ENCODE measurements around the gene SYNM.
A peak's percentile ranks its signal among the peaks of the same experiment; 100 is the strongest.

Gene SYNM

DNA sequence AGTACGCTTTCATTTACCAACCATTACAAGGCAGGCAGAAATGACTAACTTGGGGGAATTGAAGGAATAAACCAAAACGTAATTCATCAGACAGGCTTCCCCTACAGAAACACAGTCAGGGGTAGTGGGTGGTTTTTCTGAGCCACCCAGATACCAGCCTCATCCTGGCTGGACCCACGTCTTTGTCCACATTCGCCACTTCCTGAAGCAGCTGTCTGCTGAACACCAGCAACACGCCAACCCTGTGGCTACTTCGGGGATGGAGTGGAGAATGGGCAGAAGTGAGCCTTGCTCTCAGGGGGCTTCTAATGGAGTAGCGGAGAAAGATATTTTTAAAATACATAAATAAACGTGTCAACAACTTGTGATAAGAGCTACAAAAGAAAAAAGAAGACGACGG lies 40.1 kb downstream of the SYNM start:
- no peak for DNase-seq

DNA sequence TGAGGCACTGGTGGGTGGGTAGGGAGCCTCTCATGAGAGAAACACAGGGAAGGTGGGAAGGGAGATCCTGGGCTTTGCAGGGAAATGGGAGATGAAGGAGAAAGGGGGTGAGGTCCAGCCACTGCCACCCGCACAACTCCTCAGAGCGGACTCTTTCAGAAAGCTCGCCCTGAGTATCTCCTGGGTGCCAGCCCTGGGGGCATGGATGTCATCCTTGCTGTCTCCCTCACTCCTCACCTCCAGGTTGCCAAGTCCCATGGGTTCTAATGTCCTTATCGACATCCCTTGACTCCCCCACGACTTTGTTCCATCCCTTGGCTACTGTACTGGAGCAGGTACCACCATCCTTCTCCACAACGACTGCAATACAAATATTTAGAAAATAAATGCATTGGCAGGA lies 40.9 kb downstream of the SYNM start:
- no peak for DNase-seq

DNA sequence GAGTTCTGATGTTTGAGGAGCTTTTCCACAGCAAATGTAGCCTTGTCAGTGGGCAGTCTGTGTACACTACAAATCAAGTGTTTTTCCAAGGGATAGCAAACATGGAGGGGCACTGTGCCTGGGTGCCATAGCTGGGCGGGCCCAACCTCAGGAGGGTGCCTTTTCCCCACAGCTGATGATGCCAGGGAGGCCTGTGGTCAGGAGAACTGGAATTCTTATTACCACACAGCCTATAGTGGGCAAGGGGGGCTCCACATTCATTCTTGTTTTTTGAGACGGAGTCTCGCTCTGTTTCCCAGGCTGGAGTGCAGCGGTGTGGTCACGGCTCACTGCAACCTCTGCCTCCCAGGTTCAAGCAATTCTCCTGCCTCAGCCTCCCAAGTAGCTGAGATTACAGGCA lies 41.8 kb downstream of the SYNM start:
- DNase-seq = no peak

DNA sequence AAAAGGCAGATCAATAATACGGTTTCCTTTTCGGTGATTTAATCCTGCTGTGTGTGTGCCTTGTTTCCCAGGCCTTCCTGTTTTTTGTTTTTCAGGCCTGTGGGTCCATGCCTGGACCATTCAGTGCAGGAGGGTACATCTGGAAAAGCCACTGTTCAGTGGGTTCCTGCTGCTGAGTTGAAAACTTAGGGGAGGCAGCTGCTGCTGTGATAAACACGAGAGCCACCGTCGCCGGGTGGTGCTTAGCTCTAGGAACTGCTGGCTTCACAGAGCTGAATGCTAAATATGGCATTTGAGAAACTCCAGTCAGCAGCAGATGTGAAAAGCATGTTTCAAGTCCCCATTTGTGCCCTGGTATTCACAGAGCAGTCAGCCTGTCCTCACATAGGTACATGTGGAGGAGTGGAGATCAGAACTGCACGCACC lies 44.0 kb downstream of the SYNM start:
- DNase-seq = no peak

DNA sequence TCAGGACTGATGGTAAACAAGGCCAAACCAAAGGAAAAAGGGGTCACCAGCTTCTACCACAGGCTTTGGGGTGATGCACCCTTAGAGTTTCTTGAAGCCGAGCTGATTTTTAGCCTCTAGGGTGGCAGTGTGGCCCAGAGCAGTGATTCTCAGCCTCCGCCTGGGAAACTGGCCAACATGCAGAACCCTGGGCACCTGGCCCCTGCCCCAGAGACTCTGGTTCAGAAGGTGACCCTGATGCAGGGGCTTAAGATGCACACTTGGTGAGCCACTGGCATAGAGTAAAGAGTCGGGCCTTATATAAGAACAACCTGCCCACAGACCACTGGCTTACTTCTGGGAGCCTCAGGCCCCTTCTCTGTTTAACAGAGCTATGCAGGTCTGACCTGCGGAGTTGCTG lies 44.5 kb downstream of the SYNM start:
- DNase-seq = no peak

DNA sequence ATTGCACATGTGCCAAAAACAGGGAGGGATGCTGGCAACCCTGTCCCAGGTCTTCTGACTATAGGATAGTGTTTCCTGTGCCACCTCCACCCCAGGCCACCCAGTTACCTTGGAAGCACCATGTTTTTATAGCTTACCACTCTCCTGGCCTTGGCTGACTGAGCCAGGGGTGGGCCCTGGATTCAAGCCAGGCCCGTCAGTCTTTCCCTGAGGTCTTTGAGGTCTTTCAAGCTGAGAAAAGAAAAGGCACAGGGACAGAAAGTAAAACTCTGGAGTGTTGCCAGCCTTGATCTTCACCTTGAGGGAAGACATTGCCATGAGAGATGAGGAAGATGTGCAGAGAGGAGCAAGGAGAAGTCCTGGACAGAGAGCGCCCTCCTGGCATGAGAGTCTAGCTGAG lies 46.3 kb downstream of the SYNM start:
- DNase-seq = no peak

DNA sequence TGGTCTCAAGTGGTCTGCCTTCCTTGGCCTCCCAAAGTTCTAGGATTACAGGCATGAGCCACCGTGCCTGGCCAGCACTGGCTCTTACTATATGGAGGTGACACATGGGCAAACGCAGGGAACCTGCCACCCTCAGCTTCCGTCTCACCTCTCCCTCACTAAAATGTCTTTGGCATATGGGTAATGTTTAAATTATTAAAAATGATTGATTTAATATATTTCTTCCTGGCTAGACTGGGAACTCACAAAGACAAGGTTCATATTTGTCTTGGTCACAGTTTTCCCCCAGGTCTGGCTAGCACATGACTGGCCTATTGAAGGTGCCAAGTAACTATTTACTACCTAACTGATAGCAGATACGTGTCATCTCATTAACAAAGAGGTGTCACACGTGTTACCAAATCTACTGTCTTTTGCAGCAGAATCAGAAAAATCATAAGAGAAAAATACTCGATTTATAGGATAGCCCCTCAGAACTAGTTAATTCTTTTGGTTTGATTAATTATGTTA lies 48.2 kb downstream of the SYNM start:
- DNase-seq = no peak

DNA sequence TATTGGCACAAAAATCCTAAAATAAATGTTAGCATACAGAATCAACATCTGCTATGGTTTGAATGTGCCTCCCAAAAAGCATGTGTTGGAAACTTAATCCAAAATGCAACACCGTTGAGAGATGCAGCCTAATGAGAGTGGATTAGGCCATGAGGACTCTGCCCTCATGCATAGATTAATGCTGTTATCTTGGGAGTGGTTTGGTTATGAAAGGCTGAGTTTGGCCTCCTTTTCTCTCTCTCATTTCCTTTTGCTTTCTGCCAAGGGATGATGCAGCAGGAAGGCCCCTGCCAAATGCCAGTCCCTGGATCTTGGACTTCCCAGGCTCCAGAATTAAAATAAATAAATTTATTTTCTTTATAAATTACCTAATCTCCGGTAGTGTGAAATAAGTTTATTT lies 49.4 kb downstream of the SYNM start:
- DNase-seq = no peak

DNA sequence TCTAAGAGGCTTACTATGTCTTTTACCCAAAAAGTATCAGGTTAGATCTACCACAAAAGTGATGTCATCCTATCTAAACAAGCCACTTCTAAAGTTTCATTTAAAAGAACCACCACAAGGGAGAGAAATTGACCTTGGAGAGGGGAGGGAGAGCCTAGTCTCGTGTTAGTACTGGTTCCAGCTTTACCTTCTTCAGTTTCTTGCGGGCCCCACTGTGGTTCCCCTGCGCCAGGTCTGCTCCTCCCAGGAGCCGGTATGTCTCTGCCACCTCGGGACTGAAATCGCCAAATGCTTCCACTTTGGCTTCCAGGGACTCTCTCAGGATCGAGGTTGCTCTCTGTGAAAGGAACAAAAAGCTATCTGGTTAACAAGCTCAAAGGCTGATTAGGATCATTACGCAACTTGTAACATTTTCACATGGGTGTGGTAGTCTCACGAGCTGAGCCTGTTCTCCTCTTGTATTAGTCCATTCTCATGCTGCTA lies 51.1 kb downstream of the SYNM start:
- DNase-seq = no peak

DNA sequence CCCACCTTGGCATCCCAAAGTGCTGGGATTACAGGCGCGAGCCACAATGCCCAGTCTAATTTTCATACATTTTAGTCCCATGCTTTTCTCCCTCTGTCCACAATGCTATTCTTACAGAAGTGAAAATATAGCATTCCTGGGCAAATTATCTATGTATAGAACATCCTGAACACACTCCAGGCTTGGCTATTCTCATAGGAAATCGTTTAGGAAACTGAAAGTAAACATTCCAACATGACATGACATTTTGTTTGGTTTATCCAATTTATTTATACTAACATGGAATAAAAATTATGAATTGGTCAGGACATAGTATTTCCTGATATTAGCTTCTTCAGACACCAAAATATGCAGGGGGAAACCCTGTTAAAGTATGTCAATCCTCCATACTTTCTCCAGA lies 52.6 kb downstream of the SYNM start:
- DNase-seq = no peak

DNA sequence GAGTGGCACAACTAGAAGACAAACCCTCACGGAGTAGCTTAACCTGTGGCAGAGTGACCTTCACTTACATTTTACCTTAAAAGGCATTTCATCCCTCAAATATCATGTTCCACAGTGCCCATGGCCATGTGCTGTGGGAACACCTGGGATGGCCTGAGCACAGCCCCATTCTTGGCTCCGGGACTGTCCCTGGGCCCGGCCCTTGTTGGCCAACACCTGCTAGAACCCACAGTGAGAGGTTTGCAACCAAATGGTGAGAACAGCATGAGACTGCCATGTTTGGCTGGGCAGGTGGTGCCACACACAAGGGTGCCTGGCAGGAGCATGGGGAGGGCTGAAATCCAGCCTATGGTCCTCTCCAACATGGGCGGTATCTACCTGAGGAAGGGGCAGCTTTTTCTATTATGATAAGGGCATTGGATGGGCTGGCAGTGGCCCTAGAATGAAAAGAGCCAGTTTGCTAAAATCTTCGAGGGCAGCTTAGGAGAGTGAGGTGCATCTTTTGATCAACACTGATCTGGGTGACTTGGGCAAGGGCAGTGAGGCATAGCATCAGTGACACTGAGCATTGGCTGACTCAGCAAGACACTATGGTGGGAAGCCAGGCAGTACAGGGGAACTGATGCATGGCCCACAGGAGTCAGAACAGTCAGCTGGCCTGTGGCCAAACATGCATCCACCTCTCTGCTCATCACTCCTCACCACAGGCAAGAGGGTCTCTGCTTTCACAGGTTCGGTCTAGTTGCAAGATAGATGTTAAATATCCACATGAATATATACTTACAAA lies 53.9 kb downstream of the SYNM start:
- DNase-seq = no peak

DNA sequence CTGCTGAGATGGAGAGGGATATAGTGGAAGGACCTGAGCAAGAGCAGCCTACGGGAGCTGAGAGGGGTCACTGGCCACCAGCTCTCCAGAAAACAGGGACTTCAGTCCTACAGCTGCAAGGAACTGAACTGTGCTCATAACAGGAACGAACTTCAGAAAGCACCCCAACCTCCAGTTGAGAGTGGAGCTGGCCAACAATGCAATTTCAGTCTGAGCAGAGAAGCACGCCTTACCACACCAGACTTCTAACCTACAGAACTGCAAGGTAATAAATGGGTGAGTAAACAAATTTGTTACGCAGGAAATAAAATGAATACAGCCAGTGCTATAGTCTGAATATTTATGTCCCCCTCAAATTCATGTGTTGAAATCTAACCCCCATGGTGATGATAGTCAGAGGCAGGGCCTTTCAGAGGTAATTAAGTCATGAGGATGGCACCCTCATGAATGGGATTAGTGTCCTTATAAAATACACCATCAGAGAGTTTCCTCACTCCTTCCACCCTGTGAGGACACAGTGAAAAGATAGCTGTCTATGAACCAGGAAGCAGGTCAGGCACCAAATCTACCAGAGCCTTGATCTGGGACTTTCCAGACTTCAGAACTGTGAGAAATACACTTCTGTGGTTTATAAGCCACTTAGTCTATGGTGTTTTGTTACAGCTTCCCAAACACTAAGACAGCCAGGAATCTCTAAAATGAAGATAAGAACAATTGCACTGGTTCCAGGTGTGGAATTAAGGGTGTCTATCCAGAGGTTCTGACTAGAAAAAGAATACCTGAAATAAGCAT lies 58.6 kb downstream of the SYNM start:
- peak; percentile 9 for DNase-seq

DNA sequence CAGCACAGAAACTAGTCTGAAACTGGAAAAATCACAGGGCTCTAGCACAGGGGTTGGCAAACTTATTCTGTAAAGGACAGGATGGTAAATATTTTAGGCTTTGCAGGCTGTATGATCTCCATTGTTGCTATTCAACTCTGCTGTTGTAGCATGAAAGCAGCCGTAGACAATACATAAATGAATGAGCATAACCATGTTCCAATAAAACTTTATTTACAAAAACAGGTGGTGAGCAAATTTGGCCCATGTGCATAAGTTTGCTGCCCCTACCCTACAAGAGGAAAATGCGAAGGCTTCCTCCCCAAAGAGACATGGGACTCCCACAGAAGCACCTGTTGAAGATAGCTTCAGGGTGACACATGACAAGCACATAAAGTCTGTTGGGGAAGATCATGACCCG lies 59.2 kb downstream of the SYNM start:
- no peak for DNase-seq

DNA sequence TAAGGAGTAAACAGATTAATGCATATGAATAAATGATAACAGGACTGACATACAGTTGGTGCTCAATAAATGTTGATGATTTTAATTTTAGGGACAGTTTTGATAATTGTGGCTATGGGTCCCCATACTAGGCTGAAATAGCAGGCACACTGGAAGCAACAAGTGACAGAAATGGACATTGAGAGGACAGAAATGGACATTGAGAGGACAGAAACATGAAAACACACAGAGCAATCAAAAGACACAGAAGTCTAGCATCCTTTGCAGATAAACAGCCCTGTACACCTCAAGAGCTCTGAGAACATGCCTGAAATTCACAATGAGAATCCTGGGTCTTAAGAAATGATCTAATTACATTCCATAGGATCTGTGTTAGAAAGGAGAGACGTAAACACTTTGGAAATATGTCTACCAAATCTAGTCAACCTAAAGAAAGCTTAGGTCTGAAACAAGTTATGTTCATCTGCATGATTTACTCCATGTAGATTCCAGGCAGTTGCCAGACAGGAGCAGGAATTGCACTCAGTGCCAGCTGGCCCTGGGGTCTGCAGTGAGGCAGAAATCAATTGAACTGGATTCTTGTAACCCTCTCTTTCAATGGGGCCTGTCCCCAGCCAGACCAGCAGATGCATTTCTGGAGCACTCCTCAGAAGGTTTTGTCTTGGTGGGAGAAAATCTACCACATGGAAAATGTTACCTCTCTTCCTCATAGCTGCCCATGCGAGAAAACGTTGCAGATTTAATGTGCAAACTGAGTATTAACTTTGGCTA lies 60.3 kb downstream of the SYNM start:
- no peak for DNase-seq

DNA sequence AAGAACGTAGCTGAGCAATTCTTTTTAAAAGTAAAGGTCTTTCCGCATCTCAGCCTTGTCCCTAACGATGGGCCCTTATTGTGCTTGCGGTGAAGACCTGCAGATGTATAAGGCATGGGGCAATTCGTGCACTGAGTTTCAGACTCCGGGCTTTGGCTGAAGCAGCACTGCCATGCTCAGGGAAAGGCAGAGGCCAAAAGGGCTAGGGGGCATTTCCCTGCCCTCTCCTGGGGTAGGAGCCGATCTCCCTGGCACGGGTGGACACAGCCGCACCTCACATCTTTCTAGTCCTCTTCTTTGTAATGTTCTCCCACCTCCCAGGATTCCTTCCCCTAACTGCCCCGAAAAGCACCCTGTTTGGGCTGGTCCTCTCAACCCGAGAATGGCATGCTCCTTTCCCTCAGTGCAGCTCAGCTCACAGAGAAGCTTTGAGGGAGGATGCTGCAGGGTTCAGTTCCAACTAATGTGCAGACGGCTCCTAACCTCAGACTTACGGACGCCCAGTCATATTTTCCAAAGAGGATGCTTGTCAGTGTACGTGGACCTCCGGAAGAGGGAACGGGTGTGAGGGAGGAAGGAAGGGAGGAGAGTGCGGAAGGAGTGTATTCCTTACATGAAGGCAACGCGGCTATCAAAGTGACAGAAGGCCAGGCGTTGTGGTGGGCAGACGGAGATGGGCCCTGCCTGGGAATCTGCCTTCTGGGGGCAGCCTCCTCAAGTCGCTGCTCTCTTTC lies 61.2 kb downstream of the SYNM start:
- no peak for DNase-seq

DNA sequence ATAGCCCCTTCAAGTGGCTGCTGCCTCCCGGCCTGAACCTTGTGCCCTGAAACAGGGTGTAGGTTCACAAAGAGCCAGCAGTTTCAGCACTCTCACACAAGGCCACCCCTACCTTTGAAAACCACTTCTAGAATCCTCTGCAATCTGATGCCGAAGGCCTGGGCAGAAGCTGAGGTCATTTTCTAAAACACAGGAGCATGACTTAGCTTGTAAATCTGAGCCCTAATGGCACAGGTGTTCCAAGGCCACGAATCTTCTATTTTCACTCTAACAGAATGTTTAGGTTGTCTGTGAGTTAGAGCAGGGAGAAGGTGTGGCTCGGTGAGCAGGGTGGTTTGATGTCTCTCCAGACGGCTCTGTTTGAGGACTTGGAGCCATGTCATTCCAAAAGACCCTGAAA lies 62.3 kb downstream of the SYNM start:
- no peak for DNase-seq

DNA sequence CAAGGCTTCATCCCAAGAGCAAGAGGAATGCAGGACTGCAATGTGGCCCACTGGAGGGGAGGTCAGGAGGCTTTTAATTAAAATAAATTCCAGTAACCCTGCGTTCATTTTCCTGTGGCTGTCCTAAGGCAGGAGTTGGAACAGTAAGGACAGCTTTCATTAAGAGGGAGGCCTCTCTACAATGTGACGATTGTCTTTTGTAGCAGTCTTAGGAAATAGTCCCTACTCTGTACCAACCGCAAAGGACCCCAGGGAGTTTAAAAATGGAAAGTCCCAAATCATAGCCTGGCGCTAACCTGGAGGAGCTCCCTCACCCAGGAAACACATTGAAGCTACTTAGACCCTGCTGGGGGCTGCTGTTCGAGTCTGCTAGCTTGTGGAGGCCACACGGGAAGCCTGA lies 62.8 kb downstream of the SYNM start:
- DNase-seq = no peak

DNA sequence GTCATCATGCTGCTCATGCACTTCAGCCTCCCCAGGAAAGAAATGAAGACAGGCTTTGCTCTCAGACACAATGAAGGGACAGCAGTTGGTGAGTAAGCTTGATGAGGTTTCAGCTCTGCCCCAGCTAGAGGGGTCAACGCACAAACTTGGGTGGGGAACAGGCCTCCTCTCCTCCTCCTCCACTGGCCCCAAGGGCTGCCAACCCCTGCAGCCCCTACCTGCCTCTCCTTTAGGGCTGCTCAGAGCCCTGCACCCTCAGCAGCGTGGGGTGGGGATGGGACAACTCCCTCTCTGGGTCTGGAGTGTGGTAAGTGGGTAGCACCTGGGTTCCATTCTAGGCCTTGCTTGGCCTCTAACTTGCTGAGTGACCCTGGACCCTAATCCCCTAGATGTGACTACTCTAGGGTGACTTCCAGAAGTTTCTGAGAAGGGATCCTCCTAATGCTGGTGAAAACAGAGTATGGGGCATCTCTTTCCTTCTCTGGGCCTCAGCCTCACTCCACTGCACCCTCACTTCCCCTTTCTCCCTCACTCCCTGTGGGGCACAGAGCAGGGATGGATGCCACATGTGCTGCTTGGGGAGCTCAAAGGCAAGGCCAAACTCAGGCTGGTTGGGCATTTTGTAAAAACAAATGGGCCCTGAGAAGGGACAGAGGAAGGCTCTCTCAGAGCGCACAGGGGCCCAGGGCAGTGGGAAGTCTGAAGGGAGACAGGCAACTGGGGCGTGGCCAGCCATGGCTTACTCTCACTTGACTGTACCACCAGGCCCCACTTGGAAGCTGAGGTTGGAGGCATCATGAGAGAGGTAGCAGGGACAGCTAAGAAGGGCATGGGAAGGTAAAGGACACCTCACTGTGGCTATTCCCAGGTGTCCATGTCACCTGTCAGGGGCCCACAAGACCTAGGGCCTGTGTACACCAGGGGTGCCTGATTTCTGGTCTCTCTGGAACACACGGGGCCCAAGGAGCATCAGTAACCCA lies 64.0 kb downstream of the SYNM start:
- no peak for DNase-seq

DNA sequence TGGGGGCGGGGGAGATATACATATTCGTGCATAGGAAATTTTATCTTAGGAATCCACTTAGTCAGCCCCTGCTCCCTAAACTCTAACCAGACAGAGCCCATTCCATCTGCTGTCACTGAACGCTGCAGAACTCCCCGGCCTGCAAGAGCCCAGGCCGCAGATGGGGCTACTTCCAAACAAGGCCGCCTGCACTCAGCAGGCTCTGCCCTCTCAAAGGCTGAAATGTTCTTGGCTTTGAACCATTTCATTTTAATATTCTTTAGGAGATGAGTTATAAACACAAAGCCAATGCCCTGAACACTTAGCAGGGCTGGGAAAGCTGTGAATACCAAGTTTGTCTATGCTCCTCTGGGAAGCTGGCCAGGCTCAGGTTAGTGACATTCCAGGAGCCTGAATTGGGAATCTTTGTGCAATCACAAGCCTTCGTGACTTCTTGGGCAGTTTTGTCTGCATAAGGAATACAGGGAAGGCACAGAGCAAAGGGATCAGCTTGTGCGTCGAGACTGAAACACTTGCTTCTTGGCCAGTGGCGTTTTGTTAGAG lies 65.0 kb downstream of the SYNM start:
- no peak for DNase-seq

DNA sequence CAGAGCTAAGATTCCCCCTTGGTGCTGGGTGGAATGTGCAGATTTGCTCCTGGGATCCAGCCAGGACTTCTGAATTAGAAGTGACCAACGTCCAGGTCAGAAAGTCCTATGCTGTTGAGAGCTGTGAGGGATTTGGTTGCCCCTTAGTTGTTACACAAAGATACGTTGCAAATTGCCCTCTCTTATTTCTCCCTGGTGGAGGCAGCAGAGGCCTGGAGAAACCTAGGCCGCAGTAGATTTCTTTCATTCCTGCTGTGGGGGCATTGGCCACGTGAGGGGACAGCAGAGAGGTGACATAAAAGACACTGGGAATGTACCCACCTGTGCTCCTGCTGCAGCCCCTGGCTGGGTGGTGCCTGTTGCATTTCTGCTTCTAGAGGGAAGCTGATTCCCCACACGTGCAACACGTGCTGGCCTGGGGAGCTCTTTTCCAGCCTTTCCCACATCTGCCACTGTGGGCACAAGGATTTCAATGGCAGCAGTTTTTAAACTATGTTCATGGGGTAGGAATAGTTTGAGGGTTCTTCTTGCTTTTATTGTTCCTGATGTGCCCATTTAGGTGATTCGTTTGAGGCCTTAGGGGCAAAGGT lies 65.7 kb downstream of the SYNM start:
- DNase-seq = no peak

DNA sequence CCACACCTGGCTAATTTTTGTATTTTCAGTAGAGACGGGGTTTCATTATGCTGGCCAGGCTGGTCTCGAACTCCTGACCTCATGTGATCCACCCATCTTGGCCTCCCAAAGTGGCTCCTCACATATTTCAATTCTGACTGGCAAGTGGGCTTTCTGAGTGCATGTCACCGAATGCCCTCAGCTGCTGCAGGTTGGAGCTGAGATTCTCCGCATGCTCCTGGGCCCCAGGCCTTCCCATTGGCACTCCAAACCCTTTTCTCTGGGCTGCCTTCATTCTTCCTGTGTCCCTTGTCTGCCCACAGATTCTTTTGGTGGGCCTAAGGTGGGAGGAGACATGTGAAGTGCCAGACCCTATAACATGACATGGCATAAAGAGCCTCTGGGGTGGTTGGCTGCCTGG lies 67.3 kb downstream of the SYNM start:
- DNase-seq = no peak
